GM12875 (cell line): ENCODE results near the gene MYL6B.

Experiments
- H3K4me3 ChIP-seq: one replicate; pipeline ENCODE4 v1.5.1; 2011; ENCODE audit warnings: low read depth, low read length, control low read depth
- CTCF ChIP-seq: IDR thresholded peaks from 2 replicates; pipeline ENCODE4 v1.5.1; 2011; ENCODE audit warnings: low read depth, mild to moderate bottlenecking, control low read depth, inconsistent platforms, low read length, moderate library complexity, borderline replicate concordance; ENCODE audit not compliant: insufficient read depth

Gene MYL6B

GRCh38 chr12:56130876-56131275 is 21.5 kb upstream of the MYL6B start:
- no peak overlapping the region for H3K4me3 ChIP-seq
- no peak for TF ChIP-seq CTCF

GRCh38 chr12:56134897-56135296 is 17.5 kb upstream of the MYL6B start:
- no peak for TF ChIP-seq CTCF
- H3K4me3 ChIP-seq = no peak overlapping the region

- H3K4me3 ChIP-seq = no peak overlapping the region
- TF ChIP-seq CTCF = no peak
These were observed 14.4 kb upstream of the MYL6B start for GRCh38 chr12:56137853-56138571.

- no peak overlapping the region for H3K4me3 ChIP-seq
- TF ChIP-seq CTCF = no peak
These were observed 10.2 kb upstream of the MYL6B start for GRCh38 chr12:56141946-56142784.

GRCh38 chr12:56143217-56143616 is 9.2 kb upstream of the MYL6B start:
- no peak for TF ChIP-seq CTCF
- H3K4me3 ChIP-seq = no peak overlapping the region

GRCh38 chr12:56143870-56144269 is 8.5 kb upstream of the MYL6B start:
- no peak overlapping the region for H3K4me3 ChIP-seq
- TF ChIP-seq CTCF = no peak

GRCh38 chr12:56145217-56145616 is 7.2 kb upstream of the MYL6B start:
- TF ChIP-seq CTCF = no peak
- H3K4me3 ChIP-seq = no peak overlapping the region
